Stimulated activated CD4-positive, alpha-beta T cell treated with anti-CD3 and anti-CD28 coated beads, Interleukin-1b, Interleukin-23, amount 100 ng/mL, for 24 hours (primary cell): ENCODE measurements around the gene EXOSC3.

Experiments used
- DNase-seq, 4 experiments: peaks; one replicate each; pipeline ENCODE4 v3.0.0-alpha.2; 2020; ENCODE audit warnings: low read depth in 4 of 4, low spot score in 1 of 4

EXOSC3 gene

DNA sequence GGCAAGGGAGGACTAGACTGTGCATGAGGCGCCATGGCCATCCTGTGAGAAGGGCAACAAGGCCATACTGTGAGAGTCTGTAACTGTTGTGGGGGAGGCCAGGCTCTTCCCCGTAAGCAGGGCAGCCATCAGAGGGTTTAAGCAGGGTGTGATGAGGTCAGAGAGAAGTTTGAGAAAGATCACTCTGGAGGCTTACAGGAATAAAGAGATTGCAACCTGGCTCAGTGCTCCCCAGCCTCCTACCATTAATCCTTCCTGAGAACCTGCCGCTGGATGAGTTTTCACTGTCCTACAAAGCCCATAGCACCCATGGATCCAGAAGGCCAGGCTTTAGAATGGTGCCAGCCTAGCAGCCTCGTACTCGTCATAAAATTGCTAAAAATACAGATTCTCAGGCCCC, 45.6 kb downstream of the EXOSC3 start:
- DNase-seq = no peak

DNA sequence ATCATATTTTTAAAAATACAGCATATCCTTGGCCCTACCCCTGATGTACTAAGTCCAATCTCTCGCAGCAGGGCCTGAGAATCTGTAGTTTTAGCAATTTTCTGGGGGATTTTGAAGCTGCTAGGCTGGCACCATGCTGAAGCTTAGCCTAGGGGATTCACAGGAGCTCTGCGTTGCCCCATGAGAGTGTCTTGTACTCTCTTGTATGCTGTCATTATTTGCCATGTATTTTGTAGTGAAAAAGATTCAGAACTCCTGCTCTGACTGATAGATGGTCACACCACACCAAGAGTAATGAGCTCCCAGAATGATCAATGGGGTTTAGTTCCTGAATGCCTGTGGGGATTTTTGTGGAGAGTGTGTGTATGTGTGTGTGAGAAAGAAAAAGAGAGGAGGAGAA, 51.9 kb downstream of the EXOSC3 start:
- no peak for DNase-seq

DNA sequence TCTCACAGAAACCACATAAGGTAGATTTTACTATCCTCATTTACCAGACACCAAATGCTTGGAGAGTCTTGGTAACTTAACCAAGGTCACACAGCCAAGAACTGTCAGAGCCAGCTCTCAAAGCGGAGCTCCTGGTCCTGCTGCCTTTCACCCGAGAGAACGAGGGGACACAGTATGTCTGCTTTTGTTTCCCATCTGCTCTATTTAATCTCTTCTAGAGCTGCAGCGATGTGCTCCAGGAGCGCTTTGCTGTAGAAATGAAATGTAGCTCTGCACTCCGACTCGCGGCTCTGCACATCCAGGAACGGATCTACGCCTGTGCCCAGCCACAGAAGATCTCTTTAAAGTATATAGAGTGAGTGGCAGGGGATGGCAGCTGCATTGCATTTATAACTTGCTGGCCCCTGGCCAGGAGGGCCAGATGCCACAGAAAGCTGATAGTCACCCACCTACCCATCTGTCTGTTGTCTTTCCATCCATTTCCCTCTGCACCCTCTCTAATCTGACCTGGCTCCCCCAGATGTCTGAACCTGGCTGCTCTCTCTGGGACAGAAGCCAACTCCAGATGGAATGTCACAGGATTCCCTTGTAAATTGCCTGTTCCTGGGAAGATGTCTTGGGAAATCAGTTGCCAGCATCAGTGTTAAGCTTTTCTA, 52.6 kb downstream of the EXOSC3 start:
- no peak for DNase-seq

DNA sequence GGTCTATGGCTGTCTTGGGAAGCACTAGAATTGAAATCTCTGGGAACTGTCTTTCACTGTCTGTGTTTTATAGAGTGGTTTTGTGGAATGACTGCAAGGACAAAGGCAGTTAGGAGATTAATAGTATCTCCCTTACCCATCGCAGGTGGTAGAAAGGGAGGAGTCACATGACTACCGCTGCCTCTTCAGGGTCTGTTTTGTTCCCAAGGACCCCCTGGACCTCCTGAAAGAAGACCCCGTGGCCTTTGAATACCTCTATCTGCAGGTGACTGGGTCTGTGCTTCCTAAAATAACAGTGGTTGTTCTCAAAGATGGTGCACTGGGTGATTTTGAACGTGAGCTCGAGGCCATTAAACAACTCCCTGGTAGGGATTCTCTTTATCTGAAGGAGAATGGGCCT, 54.0 kb downstream of the EXOSC3 start:
- no peak for DNase-seq

DNA sequence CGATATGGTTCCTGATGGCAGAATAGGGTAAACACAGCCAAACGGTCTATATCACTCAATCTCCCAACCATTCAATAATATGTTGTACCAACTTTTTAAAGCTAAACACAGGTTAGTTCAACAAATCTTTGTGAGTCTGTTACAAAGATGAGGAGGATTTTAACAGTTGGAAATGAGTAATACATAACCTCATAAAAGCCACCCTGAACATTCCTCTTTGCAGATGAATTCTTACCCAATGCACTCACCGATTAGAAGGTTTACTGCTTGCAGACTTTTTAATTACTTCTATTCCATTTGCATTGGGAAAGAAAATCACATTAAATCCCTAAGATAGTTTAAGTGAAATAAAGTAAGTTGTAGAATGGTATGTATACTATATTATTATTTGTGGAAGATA, 54.6 kb downstream of the EXOSC3 start:
- DNase-seq = no peak
